Measurements from ENCODE around the gene STEEP1. TPM values are rescaled to one million over a fixed set of nuclear protein-coding genes. Genes with fewer than 3 reads are reported as not detected.

The STEEP1 gene
- polyA plus RNA-seq, 2 of the 4 experiments (the other 2 are of a cell fraction), result 37.8 to 40.7 TPM

GRCh38 chrX:119529345-119530276 is 35.6 kb downstream of the STEEP1 start:
- H3K27ac ChIP-seq, result no peak overlapping the region
- CTCF ChIA-PET, result interaction anchor here (0.5 kb wide), 1 partner anchor 117 kb away, joined by 3 read pairs; no protein-coding TSS in a partner anchor
- no peak for FAIRE-seq
- POLR2A ChIA-PET, result interaction anchor here (0.6 kb wide), 1 partner anchor 76 kb away, joined by 3 read pairs; no protein-coding TSS in a partner anchor
- TF ChIP-seq FOXS1 (CRISPR knock-in tag; IDR thresholded peaks at IDR 0.05), result no peak
- no peak for TF ChIP-seq ZNF302 (CRISPR knock-in tag; IDR thresholded peaks at IDR 0.05)
- TF ChIP-seq RAD21 (conservative IDR thresholded peaks at IDR 0.05 in 1 of 2, IDR thresholded peaks at IDR 0.05 in 1 of 2), result no peak
- no peak for TF ChIP-seq KDM1A (IDR thresholded peaks at IDR 0.05; ENCODE audit: low read depth)
- TF ChIP-seq HDAC2 (IDR thresholded peaks at IDR 0.05), result no peak
- TF ChIP-seq ZC3H11A (IDR thresholded peaks at IDR 0.05), result no peak
- no peak for TF ChIP-seq RARB (CRISPR knock-in tag; IDR thresholded peaks at IDR 0.05)
- no peaks in the 10 kb centered on the region for H3K4me1 ChIP-seq
- no peak overlapping the region for H3K4me3 ChIP-seq
- WGBS (ENCODE audit: missing lambda C conversion rate), result 88% methylated on average over 9 of the region's 9 CpGs
- no peak for DNase-seq (ENCODE audit: low read depth in 1 of 2, low spot score in 1 of 2)
- ATAC-seq, result no peak
- no peaks in the 10 kb centered on the region for H3K9me3 ChIP-seq
- no peak overlapping the region for H3K4me2 ChIP-seq

- Histone ChIP-seq H3K4me2 (no peak overlapping the region), H3K4me1 (no peaks in the 10 kb centered on the region), H3K27ac (no peak overlapping the region), H3K9me3 (no peaks in the 10 kb centered on the region), H3K4me3 (no peak overlapping the region)
- TF ChIP-seq NPAS2 (CRISPR knock-in tag; IDR thresholded peaks at IDR 0.05; ENCODE audit: borderline replicate concordance), result no peak
- no peak for TF ChIP-seq ZFP36 (IDR thresholded peaks at IDR 0.05; ENCODE audit: borderline replicate concordance, partially characterized antibody)
- TF ChIP-seq KDM5A (IDR thresholded peaks at IDR 0.05), result no peak
- no peak for TF ChIP-seq KDM1A (IDR thresholded peaks at IDR 0.05; ENCODE audit: low read depth)
- TF ChIP-seq E2F6 (IDR thresholded peaks at IDR 0.05; ENCODE audit: borderline replicate concordance, low read depth), result no peak
- TF ChIP-seq MAFK (IDR thresholded peaks at IDR 0.05; ENCODE audit: partially characterized antibody), result no peak
- TF ChIP-seq HOXA7 (CRISPR knock-in tag; IDR thresholded peaks at IDR 0.05), result no peak
- TF ChIP-seq JUN (IDR thresholded peaks at IDR 0.05), result no peak
- TF ChIP-seq PBX3 (IDR thresholded peaks at IDR 0.05), result no peak
- POLR2A ChIA-PET, result no interaction called here
- CTCF ChIA-PET, result interaction anchor here (0.5 to 31.5 kb wide), 5 partner anchors 9 to 364 kb away, joined by 3 to 814 read pairs (median 4); no protein-coding TSS in a partner anchor
- ATAC-seq (no peak), FAIRE-seq (no peak), DNase-seq (ENCODE audit: low read depth in 1 of 2, low spot score in 1 of 2) (no peak)
- 67% methylated on average over 1 of the region's 1 CpG for WGBS (ENCODE audit: missing lambda C conversion rate)
These were observed 41.5 kb downstream of the STEEP1 start for GRCh38 chrX:119523664-119524184.

- Histone ChIP-seq H3K4me2 (no peak overlapping the region), H3K27ac (no peak overlapping the region), H3K9me3 (no peaks in the 10 kb centered on the region), H3K4me3 (no peak overlapping the region), H3K4me1 (0 out of 3 replicates have a peak, but pooled peaks cover 3% of the 10 kb centered on the region)
- FAIRE-seq (no peak), ATAC-seq (no peak), DNase-seq (ENCODE audit: low read depth in 1 of 2, low spot score in 1 of 2) (no peak)
- TF ChIP-seq REST (IDR thresholded peaks at IDR 0.05), result no peak
- no peak for TF ChIP-seq ZFP36 (IDR thresholded peaks at IDR 0.05; ENCODE audit: borderline replicate concordance, partially characterized antibody)
- no peak for TF ChIP-seq PBX3 (IDR thresholded peaks at IDR 0.05)
- no peak for TF ChIP-seq ZSCAN20 (CRISPR knock-in tag; IDR thresholded peaks at IDR 0.05)
- ChIA-PET CTCF (interaction anchor here (1.5 to 31.5 kb wide), 2 partner anchors 33 to 258 kb away, joined by 3 to 814 read pairs; no protein-coding TSS in a partner anchor), POLR2A (no interaction called here)
- 85% methylated on average over 6 of the region's 6 CpGs for WGBS (ENCODE audit: missing lambda C conversion rate)
These were observed 44.0 kb downstream of the STEEP1 start for GRCh38 chrX:119521246-119521645.
